ENCODE data around the gene PCNX3.

- TF ChIP-seq POLR2A (IDR thresholded peaks at IDR 0.05) (no peak), CTCF (IDR thresholded peaks at IDR 0.05) (no peak), EP300 (IDR thresholded peaks at IDR 0.05) (no peak)
Measured at GRCh38 chr11:65621460-65621859, 5.9 kb downstream of the PCNX3 start.
